Subcutaneous abdominal adipose tissue (tissue), 5 donors: ENCODE results near the gene CCN6.

Source experiments
- H3K27ac ChIP-seq: one replicate; pipeline ENCODE4 v1.7.0; 2013; ENCODE audit warnings: low read depth, mild to moderate bottlenecking, inconsistent platforms, low read length, moderate library complexity
- H3K27me3 ChIP-seq, 5 donors: one replicate each; pipeline ENCODE4 v1.7.0; 2013; ENCODE audit warnings: low read length in 5 of 5, inconsistent platforms in 1 of 5; ENCODE audit not compliant: control insufficient read depth in 5 of 5, insufficient read depth in 4 of 5
- H3K36me3 ChIP-seq, 5 donors: one replicate each; pipeline ENCODE4 v1.7.0; 2013; ENCODE audit warnings: low read length in 5 of 5; ENCODE audit not compliant: control insufficient read depth in 5 of 5, insufficient read depth in 5 of 5
- H3K4me1 ChIP-seq, 5 donors: one replicate each; pipeline ENCODE4 v1.7.0; 2013; ENCODE audit warnings: low read length in 5 of 5, mild to moderate bottlenecking in 3 of 5, moderate library complexity in 1 of 5; ENCODE audit not compliant: control insufficient read depth in 5 of 5, insufficient read depth in 5 of 5
- H3K4me3 ChIP-seq, 5 donors: one replicate each; pipeline ENCODE4 v1.7.0; 2013; ENCODE audit warnings: low read length in 5 of 5, low read depth in 1 of 5
- H3K9ac ChIP-seq, 5 donors: one replicate each; pipeline ENCODE4 v1.7.0; 2013; ENCODE audit warnings: low read length in 5 of 5, mild to moderate bottlenecking in 4 of 5, moderate library complexity in 3 of 5
- H3K9me3 ChIP-seq, 5 donors: one replicate each; pipeline ENCODE4 v1.7.0; 2013; ENCODE audit warnings: low read length in 5 of 5; ENCODE audit not compliant: control insufficient read depth in 5 of 5
- donor health status: healthy.
- donor health status: healthy.
- donor health status: healthy.
- donor health status: healthy.
- donor health status: healthy.

The CCN6 gene

DNA sequence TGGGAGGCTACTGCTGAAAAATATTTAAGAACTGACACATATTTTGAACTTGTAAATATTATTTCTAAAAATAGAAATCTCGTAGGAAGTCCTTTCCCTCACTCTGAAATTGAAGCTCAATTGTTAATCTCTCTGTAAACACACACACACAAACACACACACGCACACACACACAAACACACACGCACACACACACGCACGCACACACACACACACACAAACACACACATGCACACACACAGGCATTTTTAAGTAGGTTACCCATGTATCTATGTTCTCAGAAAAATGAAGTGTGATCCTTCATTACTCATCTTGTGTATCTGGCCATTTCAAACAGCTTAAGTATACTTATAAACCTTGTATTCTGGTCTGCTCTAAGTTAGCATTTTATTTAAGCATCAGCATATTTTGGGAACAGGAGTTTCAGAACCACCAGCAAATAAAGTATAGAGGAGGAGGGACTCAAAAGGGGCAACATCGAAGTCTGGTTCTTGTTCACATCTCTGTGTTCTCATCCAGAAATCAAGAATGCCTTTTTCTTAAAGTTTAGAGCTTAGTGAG lies 11.6 kb downstream of the CCN6 start:
- no peak overlapping the region for H3K4me3 ChIP-seq
- no peaks in the 10 kb centered on the region for H3K4me1 ChIP-seq
- H3K9me3 ChIP-seq, result no peaks in the 10 kb centered on the region
- no peak overlapping the region for H3K9ac ChIP-seq
- no peak overlapping the region for H3K27ac ChIP-seq
- no peaks in the 10 kb centered on the region for H3K27me3 ChIP-seq
- H3K36me3 ChIP-seq, result peaks cover 0 to 10% (median 7%) of the 10 kb centered on the region in 5 donors

DNA sequence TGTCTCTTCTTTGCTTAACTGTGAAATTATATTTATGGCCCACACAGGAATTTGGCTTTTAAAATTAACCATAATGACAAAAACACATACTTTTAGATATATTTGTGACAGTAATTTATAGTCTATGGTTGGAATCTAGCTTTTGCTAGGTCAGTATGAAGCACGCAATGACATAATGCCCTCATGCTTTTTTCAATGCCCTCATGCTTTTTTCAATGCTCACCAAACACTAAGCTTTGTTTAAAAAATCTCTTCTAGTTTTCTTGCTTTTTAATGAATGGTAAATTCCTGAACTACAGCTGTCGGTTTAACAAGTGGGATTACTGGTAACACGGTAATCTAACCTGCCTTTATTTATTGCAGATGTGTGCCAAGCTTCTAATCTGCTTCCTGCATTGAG lies 12.7 kb downstream of the CCN6 start:
- H3K27me3 ChIP-seq, result no peaks in the 10 kb centered on the region
- no peaks in the 10 kb centered on the region for H3K9me3 ChIP-seq
- no peaks in the 10 kb centered on the region for H3K4me1 ChIP-seq
- H3K4me3 ChIP-seq, result no peak overlapping the region
- no peak overlapping the region for H3K9ac ChIP-seq
- H3K36me3 ChIP-seq, result peaks cover 0 to 18% (median 10%) of the 10 kb centered on the region in 5 donors
- H3K27ac ChIP-seq, result no peak overlapping the region

DNA sequence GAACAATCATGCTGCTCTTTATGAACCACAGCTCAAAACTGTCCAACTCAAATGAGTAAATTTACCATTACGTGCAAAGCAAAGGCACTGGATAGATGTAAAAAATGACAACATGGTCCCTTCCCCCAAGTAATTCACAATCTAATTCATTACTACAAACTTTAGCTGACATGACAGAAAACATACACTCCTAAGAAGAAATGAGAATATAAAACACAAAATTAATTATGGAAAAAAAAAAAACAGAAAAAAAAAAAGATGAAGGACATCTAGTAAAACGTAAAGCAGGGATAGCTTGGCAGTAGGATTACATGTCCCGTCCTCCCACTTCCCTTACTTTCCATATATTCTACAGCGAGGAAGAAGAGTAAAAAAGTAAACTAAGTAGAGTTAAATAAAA lies 27.7 kb downstream of the CCN6 start:
- H3K4me3 ChIP-seq, result no peak overlapping the region
- H3K9me3 ChIP-seq, result no peaks in the 10 kb centered on the region
- H3K4me1 ChIP-seq, result peaks cover 0 to 6% (median 3%) of the 10 kb centered on the region in 5 donors
- peaks cover 18 to 43% (median 24%) of the 10 kb centered on the region in 5 donors for H3K36me3 ChIP-seq
- no peak overlapping the region for H3K9ac ChIP-seq
- no peaks in the 10 kb centered on the region for H3K27me3 ChIP-seq
- no peak overlapping the region for H3K27ac ChIP-seq

- no peak overlapping the region for H3K4me3 ChIP-seq
- H3K9ac ChIP-seq, result no peak overlapping the region
- H3K27ac ChIP-seq, result no peak overlapping the region
- peaks cover 7 to 19% (median 11%) of the 10 kb centered on the region in 5 donors for H3K36me3 ChIP-seq
- H3K9me3 ChIP-seq, result no peaks in the 10 kb centered on the region
- H3K27me3 ChIP-seq, result no peaks in the 10 kb centered on the region
- H3K4me1 ChIP-seq, result peaks cover 0 to 10% (median 9%) of the 10 kb centered on the region in 5 donors
Observed at GRCh38 chr6:112085286-112086065, 31.6 kb downstream of the CCN6 start.

DNA sequence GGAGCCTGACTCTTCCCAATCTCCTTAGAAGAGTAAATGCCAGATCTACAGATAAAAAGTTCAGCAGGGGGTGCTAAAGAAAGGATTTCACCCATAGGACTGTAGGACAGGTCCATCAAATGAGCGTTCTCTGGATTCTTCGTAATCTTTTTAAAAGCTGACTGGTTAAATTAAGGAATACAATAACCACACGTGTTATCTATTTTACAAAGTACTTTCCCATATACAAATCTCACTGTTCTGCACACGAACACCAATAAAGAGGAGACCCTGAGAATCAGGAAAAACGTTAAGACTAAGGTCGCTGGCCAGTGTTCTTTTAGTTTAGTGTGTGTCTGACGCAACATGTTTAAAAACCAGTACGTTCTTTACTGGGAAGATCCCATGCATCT lies 32.8 kb downstream of the CCN6 start:
- Histone ChIP-seq H3K36me3 (peaks cover 3 to 14% (median 6%) of the 10 kb centered on the region in 5 donors), H3K4me3 (peak overlapping the region; percentile 84 to 95 (median 93)), H3K9ac (peak overlapping the region; percentile 69 to 91 (median 86)), H3K27ac (peak overlapping the region; percentile 85), H3K4me1 (peaks cover 0 to 10% (median 9%) of the 10 kb centered on the region in 5 donors), H3K9me3 (no peaks in the 10 kb centered on the region), H3K27me3 (no peaks in the 10 kb centered on the region)

- Histone ChIP-seq H3K9me3 (no peaks in the 10 kb centered on the region), H3K27ac (peak within 1 kb of the TSS; percentile 85), H3K9ac (peak within 1 kb of the TSS; percentile 69 to 91 (median 86)), H3K4me3 (peak within 1 kb of the TSS; percentile 84 to 95 (median 93)), H3K36me3 (peaks cover 3 to 14% (median 6%) of the 10 kb centered on the region in 5 donors), H3K27me3 (no peaks in the 10 kb centered on the region), H3K4me1 (peaks cover 0 to 10% (median 9%) of the 10 kb centered on the region in 5 donors)
Observed at GRCh38 chr6:112087136-112087911, 33.4 kb downstream of the CCN6 start, which contains the start of the genes FAM229B and TUBE1. FAM229B (plus strand) TSS chr6:112087591; CDS start chr6:112099284, 11,693 bp downstream. TUBE1 (minus strand) TSS chr6:112087482; CDS start chr6:112087434, 48 bp downstream.

DNA sequence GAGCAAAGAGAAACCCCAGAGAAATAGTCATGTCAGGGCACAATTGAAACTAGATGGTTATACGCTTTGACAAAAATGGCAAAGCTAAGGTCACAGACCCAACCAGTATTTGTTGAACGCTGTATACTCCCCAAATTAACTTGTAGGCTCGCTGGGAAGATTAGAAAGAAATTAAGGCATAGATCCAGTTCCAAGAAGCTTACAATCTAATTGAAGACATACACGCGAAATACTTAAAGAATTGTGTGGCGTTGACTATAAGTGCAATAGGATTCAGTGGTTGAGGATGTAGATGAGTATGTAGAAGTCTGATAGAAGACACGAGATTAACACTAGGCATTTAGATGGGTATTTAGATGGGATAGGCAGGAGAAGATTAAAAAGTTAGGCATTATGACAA lies 34.0 kb downstream of the CCN6 start:
- Histone ChIP-seq H3K9me3 (no peaks in the 10 kb centered on the region), H3K9ac (peak overlapping the region in 4 of 5 donors; percentile 69 to 86 (median 83)), H3K27ac (peak overlapping the region; percentile 85), H3K4me3 (peak overlapping the region; percentile 84 to 95 (median 93)), H3K36me3 (peaks cover 3 to 11% (median 6%) of the 10 kb centered on the region in 5 donors), H3K4me1 (peaks cover 0 to 10% (median 9%) of the 10 kb centered on the region in 5 donors), H3K27me3 (no peaks in the 10 kb centered on the region)

DNA sequence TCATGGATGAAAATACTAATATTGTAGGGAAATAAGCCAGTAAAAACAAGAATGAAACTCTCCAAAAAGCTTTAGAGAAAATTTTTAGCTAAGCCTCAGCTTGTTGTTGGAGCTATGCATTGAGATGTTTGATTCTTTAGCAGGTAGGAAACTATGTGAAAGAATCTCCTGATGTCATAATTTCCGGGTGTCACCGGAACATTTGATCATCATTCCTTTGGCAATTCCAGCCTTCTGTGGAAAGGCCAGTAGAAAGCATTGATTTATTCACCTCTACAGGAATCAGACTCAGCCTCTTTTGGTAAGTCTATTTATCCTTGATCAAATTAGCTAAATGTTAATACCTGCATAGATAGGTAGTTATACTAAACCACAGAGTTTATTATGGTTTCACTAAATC lies 43.0 kb downstream of the CCN6 start:
- H3K27ac ChIP-seq, result no peak overlapping the region
- H3K4me1 ChIP-seq, result peaks cover 0 to 17% (median 0%) of the 10 kb centered on the region in 5 donors

GRCh38 chr6:112100561-112100960 lies 46.7 kb downstream of the CCN6 start:
- no peaks in the 10 kb centered on the region for H3K27me3 ChIP-seq

More for the DNA sequence above, 43.0 kb downstream of the CCN6 start:
- H3K9ac ChIP-seq, result no peak overlapping the region
- peaks cover 0 to 2% (median 0%) of the 10 kb centered on the region in 5 donors for H3K9me3 ChIP-seq
- no peak overlapping the region for H3K4me3 ChIP-seq
- no peaks in the 10 kb centered on the region for H3K27me3 ChIP-seq
- peaks cover 0 to 3% (median 0%) of the 10 kb centered on the region in 5 donors for H3K36me3 ChIP-seq

More at GRCh38 chr6:112100561-112100960, 46.7 kb downstream of the CCN6 start:
- no peak overlapping the region for H3K9ac ChIP-seq
- H3K9me3 ChIP-seq, result peaks cover 0 to 2% (median 0%) of the 10 kb centered on the region in 5 donors
- H3K4me3 ChIP-seq, result no peak overlapping the region
- peaks cover 0 to 22% (median 0%) of the 10 kb centered on the region in 5 donors for H3K4me1 ChIP-seq
- H3K27ac ChIP-seq, result peak overlapping the region; percentile 37
- peaks cover 0 to 7% (median 6%) of the 10 kb centered on the region in 5 donors for H3K36me3 ChIP-seq
